IMR-90 (cell line): ENCODE measurements around the gene EAF1. TPM values are rescaled to one million over a fixed set of nuclear protein-coding genes. Genes with fewer than 3 reads are reported as not detected.
"Not testable (repeated sequence)": the region's sequence is repeated elsewhere in the genome, so short reads cannot be mapped to it uniquely, and the experiment has no call there.

Experiments
- ATAC-seq: fragments of 200-7000 bp; cut with Tn5 transposase; 2 replicates; pipeline ENCODE4 v1.9.1; 2020; ENCODE audit warnings: low read depth, mild to moderate bottlenecking, moderate library complexity
- BruUV-seq: library from RNA; stranded (reverse); fragments of 400-500 nt; replicated peaks from 2 replicates; lab custom pipeline; 2021; lab: Mats Ljungman, UMichigan
- CTCF ChIA-PET: fragments of 300-600 bp; formaldehyde crosslinking; extraction: SDS; loops from one replicate; lab custom pipeline; 2021; ENCODE audit warnings: antibody characterized with exemption; lab: Yijun Ruan, JAX
- POLR2A ChIA-PET: fragments of 300-600 bp; sonication (Branson Sonifier 250); formaldehyde crosslinking; loops from one replicate; lab custom pipeline; 2022; ENCODE audit warnings: antibody characterized with exemption; ENCODE audit not compliant: unreplicated experiment; lab: Charles Lee
- DNase-seq: peaks from one replicate; pipeline ENCODE4 v3.0.0; 2013
- H2AFZ ChIP-seq: replicated peaks from 2 replicates; pipeline ENCODE3; 2013; ENCODE audit warnings: low read length, mild to moderate bottlenecking; ENCODE audit not compliant: poor library complexity
- H2AK5ac ChIP-seq: 2 replicates; pipeline ENCODE4 v1.6.1; 2013; ENCODE audit warnings: low read depth, low read length, inconsistent platforms
- H2AK9ac ChIP-seq: replicated peaks from 2 replicates; pipeline ENCODE3; 2013; ENCODE audit warnings: mild to moderate bottlenecking, low read depth, low read length, moderate library complexity; ENCODE audit not compliant: poor library complexity
- H2BK120ac ChIP-seq: 2 replicates; pipeline ENCODE4 v1.6.1; 2013; ENCODE audit warnings: low read depth, low read length, inconsistent platforms
- H2BK15ac ChIP-seq: 3 replicates; pipeline ENCODE4 v1.6.1; 2013; ENCODE audit warnings: low read depth, low read length, inconsistent platforms
- H2BK20ac ChIP-seq: 2 replicates; pipeline ENCODE4 v1.6.1; 2013; ENCODE audit warnings: low read depth, mild to moderate bottlenecking, inconsistent platforms, low read length, moderate library complexity
- H2BK5ac ChIP-seq: 2 replicates; pipeline ENCODE4 v1.6.1; 2013; ENCODE audit warnings: mild to moderate bottlenecking, low read depth, low read length, inconsistent platforms; ENCODE audit not compliant: poor library complexity, severe bottlenecking
- H3K14ac ChIP-seq: replicated peaks from 2 replicates; pipeline ENCODE4 v1.6.1; 2013; ENCODE audit warnings: low read depth, low read length, inconsistent platforms
- H3K18ac ChIP-seq: 2 replicates; pipeline ENCODE4 v1.6.1; 2013; ENCODE audit warnings: low read depth, low read length, control low read depth
- H3K23ac ChIP-seq: 2 replicates; pipeline ENCODE4 v1.6.1; 2013; ENCODE audit warnings: low read depth, low read length, inconsistent platforms
- H3K27ac ChIP-seq: 2 replicates; pipeline ENCODE4 v1.5.1; 2013; ENCODE audit warnings: mild to moderate bottlenecking, control low read depth, low read length; ENCODE audit not compliant: insufficient read depth
- H3K27me3 ChIP-seq: 2 replicates; pipeline ENCODE4 v1.6.1; 2013; ENCODE audit warnings: low read length; ENCODE audit not compliant: control insufficient read depth, insufficient read depth
- H3K36me3 ChIP-seq: 2 replicates; pipeline ENCODE4 v1.6.1; 2013; ENCODE audit warnings: low read length, mixed read lengths; ENCODE audit not compliant: control insufficient read depth, insufficient read depth
- H3K4ac ChIP-seq: 2 replicates; pipeline ENCODE4 v1.6.1; 2013; ENCODE audit warnings: low read depth, low read length, inconsistent platforms
- H3K4me1 ChIP-seq: 2 replicates; pipeline ENCODE4 v1.6.1; 2013; ENCODE audit warnings: low read length, mixed read lengths; ENCODE audit not compliant: control insufficient read depth, insufficient read depth
- H3K4me2 ChIP-seq: 2 replicates; pipeline ENCODE4 v1.6.1; 2013; ENCODE audit warnings: low read depth, mild to moderate bottlenecking, control low read depth, low read length, moderate library complexity
- H3K4me3 ChIP-seq: 2 replicates; pipeline ENCODE4 v1.5.1; 2013; ENCODE audit warnings: low read depth, mild to moderate bottlenecking, control low read depth, low read length, moderate library complexity; ENCODE audit not compliant: insufficient read depth
- H3K56ac ChIP-seq: 2 replicates; pipeline ENCODE4 v1.6.1; 2013; ENCODE audit warnings: low read length, inconsistent platforms; ENCODE audit not compliant: insufficient read depth; ENCODE audit errors: extremely low read depth
- H3K79me1 ChIP-seq, 2 experiments: 2 replicates each; pipeline ENCODE4 v1.6.1; 2013; ENCODE audit warnings: low read length in 2 of 2, inconsistent platforms in 1 of 2, low read depth in 1 of 2
- H3K9ac ChIP-seq: 2 replicates; pipeline ENCODE4 v1.6.1; 2013; ENCODE audit warnings: low read depth, low read length, control low read depth
- H3K9me1 ChIP-seq: 2 replicates; pipeline ENCODE4 v1.6.1; 2013; ENCODE audit warnings: low read length, inconsistent platforms; ENCODE audit not compliant: insufficient read depth
- H3K9me3 ChIP-seq: 2 replicates; pipeline ENCODE4 v1.6.1; 2013; ENCODE audit warnings: low read length; ENCODE audit not compliant: control insufficient read depth, insufficient read depth
- H4K20me1 ChIP-seq: 2 replicates; pipeline ENCODE4 v1.6.1; 2013; ENCODE audit warnings: low read length, inconsistent platforms; ENCODE audit not compliant: insufficient read depth
- H4K5ac ChIP-seq: 2 replicates; pipeline ENCODE4 v1.6.1; 2013; ENCODE audit warnings: mild to moderate bottlenecking, low read depth, low read length, control low read depth
- H4K8ac ChIP-seq, 2 experiments: 2 replicates each; pipeline ENCODE4 v1.6.1; 2013; ENCODE audit warnings: low read depth in 2 of 2, low read length in 2 of 2, control low read depth in 1 of 2, inconsistent platforms in 1 of 2
- H4K91ac ChIP-seq: 2 replicates; pipeline ENCODE4 v1.6.1; 2013; ENCODE audit warnings: low read depth, low read length, inconsistent platforms; ENCODE audit not compliant: insufficient read depth
- RAD21 ChIP-seq: IDR thresholded peaks from 2 replicates; pipeline ENCODE4 v1.6.1; 2012; ENCODE audit warnings: low read length, improper control_type of control experiment
- SMC3 ChIP-seq: fragments of 150-350 bp; IDR thresholded peaks from 2 replicates; pipeline ENCODE4 v1.6.1; 2016; ENCODE audit warnings: low read depth, mild to moderate bottlenecking, antibody characterized with exemption, low read length, moderate library complexity
- WGBS, 2 experiments: methylation state at CpG; one replicate each; pipeline versions ENCODE4 v1.1.5 to v1.1.7; 2013; ENCODE audit warnings: missing lambda C conversion rate in 2 of 2; ENCODE audit not compliant: insufficient read length in 1 of 2; ENCODE audit errors: extremely low coverage in 2 of 2; 5-methylcytosine and 5-hydroxymethylcytosine counted together
- dilution Hi-C: fragments of 300-500 bp; cut with HindIII; formaldehyde crosslinking; loops from one replicate; pipeline ENCODE4 v1.14.3; 2018; ENCODE audit warnings: low sequenced_read_pairs; ENCODE audit not compliant: unreplicated experiment
- in situ Hi-C: fragments of 300-500 bp; cut with MboI; formaldehyde crosslinking; loops from 3 replicates; pipeline ENCODE4 v1.14.3; 2019; ENCODE audit warnings: low sequenced_read_pairs, inconsistent platforms, mixed read lengths
- intact Hi-C: fragments of 100-400 bp; cut with micrococcal nuclease; formaldehyde crosslinking; loops from 2 replicates; pipeline ENCODE4 v1.10.0; 2022
- polyA plus RNA-seq, 3 experiments: library from polyadenylated mRNA; depleted of rRNA; stranded (reverse); fragments of >200 nt; gene quantifications; 2 replicates each; pipeline ENCODE4 v1.2.3, GENCODE V29; 2012; ENCODE audit warnings: low replicate concordance in 1 of 3
- total RNA-seq: library from RNA; depleted of rRNA; stranded (reverse); fragments of >200 nt; gene quantifications from 2 replicates; pipeline ENCODE4 v1.2.3, GENCODE V29; 2012
- TF ChIP-seq, protein P1 (sequence below): conservative IDR thresholded peaks from 2 replicates; pipeline ENCODE4 v1.5.1; 2012; ENCODE audit warnings: mild to moderate bottlenecking, low read depth, low read length, improper control_type of control experiment

Gene EAF1
- total and polyA plus RNA-seq, 2 of the 4 experiments (the other 2 are of a cell fraction), result 7.0 to 21.3 TPM

DNA sequence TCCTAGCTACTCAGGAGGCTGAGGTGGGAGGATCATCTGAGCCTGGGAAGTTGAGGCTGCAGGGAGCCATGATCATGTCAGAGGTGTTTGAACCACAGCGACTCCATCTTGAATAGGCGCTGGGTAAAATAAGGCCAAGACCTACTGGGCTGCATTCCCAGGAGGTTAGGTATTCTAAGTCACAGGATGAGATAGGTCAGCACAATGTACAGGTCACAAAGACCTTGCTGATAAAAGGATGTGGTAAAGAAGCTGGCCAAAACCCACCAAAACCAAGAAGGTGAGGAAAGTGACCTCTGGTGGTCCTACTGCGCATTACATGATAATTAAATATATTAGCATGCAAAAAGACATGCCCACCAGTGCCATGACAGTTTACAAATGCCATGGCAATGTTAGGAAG, 28.7 kb upstream of the EAF1 start:
- H2AK5ac ChIP-seq, H3K27ac ChIP-seq, ATAC-seq, H3K18ac ChIP-seq, dilution Hi-C loops, H4K91ac ChIP-seq, H3K4ac ChIP-seq, H3K9me3 ChIP-seq, CTCF ChIA-PET, H2AK9ac ChIP-seq, H2BK120ac ChIP-seq, H3K23ac ChIP-seq, H3K36me3 ChIP-seq, H3K4me1 ChIP-seq, H3K4me3 ChIP-seq, H4K8ac ChIP-seq, H4K5ac ChIP-seq, H2BK5ac ChIP-seq, BruUV-seq, POLR2A ChIA-PET, H4K20me1 ChIP-seq, H2AFZ ChIP-seq, H2BK15ac ChIP-seq, H3K56ac ChIP-seq, H2BK20ac ChIP-seq, H3K9ac ChIP-seq, H3K79me1 ChIP-seq, H3K4me2 ChIP-seq, H3K27me3 ChIP-seq, H3K9me1 ChIP-seq, H3K14ac ChIP-seq, intact Hi-C loops: not testable (repeated sequence)
- TF ChIP-seq, protein P1, sequence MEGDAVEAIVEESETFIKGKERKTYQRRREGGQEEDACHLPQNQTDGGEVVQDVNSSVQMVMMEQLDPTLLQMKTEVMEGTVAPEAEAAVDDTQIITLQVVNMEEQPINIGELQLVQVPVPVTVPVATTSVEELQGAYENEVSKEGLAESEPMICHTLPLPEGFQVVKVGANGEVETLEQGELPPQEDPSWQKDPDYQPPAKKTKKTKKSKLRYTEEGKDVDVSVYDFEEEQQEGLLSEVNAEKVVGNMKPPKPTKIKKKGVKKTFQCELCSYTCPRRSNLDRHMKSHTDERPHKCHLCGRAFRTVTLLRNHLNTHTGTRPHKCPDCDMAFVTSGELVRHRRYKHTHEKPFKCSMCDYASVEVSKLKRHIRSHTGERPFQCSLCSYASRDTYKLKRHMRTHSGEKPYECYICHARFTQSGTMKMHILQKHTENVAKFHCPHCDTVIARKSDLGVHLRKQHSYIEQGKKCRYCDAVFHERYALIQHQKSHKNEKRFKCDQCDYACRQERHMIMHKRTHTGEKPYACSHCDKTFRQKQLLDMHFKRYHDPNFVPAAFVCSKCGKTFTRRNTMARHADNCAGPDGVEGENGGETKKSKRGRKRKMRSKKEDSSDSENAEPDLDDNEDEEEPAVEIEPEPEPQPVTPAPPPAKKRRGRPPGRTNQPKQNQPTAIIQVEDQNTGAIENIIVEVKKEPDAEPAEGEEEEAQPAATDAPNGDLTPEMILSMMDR, result peak; percentile 36
- TF ChIP-seq SMC3, result peak; percentile 19; the same call in 1 of the 2 replicates
- peak; percentile 31 for TF ChIP-seq RAD21
- WGBS, 2 experiments, result 90% methylated on average over 2 of the region's 3 CpGs; no CpG with 5 or more reads in 1 of the 2 experiments
- in situ Hi-C loops, result loop anchor here (25.0 kb wide), 1 partner anchor 286 kb away; no protein-coding TSS in a partner anchor
- peak; percentile 11 for DNase-seq
